Ovary (tissue), 9 donors: Measurements from ENCODE around the gene GNAI2. TPM values are rescaled to one million over a fixed set of nuclear protein-coding genes. Genes with fewer than 3 reads are reported as not detected.

ENCODE experiments used
- DNase-seq, 5 donors: peaks; one replicate each; pipeline ENCODE4 v3.0.0-alpha.2; 2019 to 2020
- H3K27ac ChIP-seq, 2 donors: fragments of 200-600 bp; one replicate each; pipeline versions ENCODE4 v1.5.1 to v1.8.0; 2019 to 2022
- H3K27me3 ChIP-seq: fragments of 200-600 bp; one replicate; pipeline ENCODE4 v1.8.0; 2022
- H3K36me3 ChIP-seq: fragments of 200-600 bp; sonication (generic); one replicate; pipeline ENCODE4 v1.5.1; 2019
- H3K4me1 ChIP-seq: one replicate; pipeline ENCODE4 v1.8.1; 2013; ENCODE audit warnings: mild to moderate bottlenecking, moderate library complexity; ENCODE audit not compliant: insufficient read depth
- H3K4me3 ChIP-seq: fragments of 200-600 bp; sonication (generic); one replicate; pipeline ENCODE4 v1.5.1; 2017
- H3K9me3 ChIP-seq, 2 donors: fragments of 200-600 bp in 1 of 2; sonication (generic) in 1 of 2; one replicate each; pipeline versions ENCODE4 v1.5.1 to v1.8.1; 2013 to 2019; ENCODE audit warnings: mild to moderate bottlenecking in 1 of 2, moderate library complexity in 1 of 2
- CTCF ChIP-seq, 3 donors: fragments of 450-650 bp in 2 of 3; fragments of 200-600 bp in 1 of 3; IDR thresholded peaks; one replicate each; pipeline versions ENCODE4 v1.5.1 to v1.8.0; 2016 to 2022; ENCODE audit warnings: antibody characterized with exemption in 3 of 3, mild to moderate bottlenecking in 1 of 3
- EP300 ChIP-seq: sonication (generic); formaldehyde crosslinking; IDR thresholded peaks from one replicate; pipeline ENCODE4 v1.6.1; 2017; ENCODE audit warnings: antibody characterized with exemption
- POLR2A ChIP-seq: fragments of 450-650 bp; IDR thresholded peaks from one replicate; pipeline ENCODE4 v1.6.1; 2017; ENCODE audit warnings: antibody characterized with exemption, mild to moderate bottlenecking, moderate library complexity
- WGBS, 3 donors: extraction: QIAGEN DNeasy Blood & Tissue Kit in 1 of 3; methylation state at CpG; one replicate each; pipeline versions ENCODE4 v1.1.5 to v1.1.7; 2013 to 2017; 5-methylcytosine and 5-hydroxymethylcytosine counted together
- intact Hi-C, 4 donors: fragments of 100-400 bp; cut with DNase I; formaldehyde crosslinking; loops; one replicate each; pipeline versions ENCODE4 v1.11.0 to v1.15.1; 2022 to 2023
- polyA plus RNA-seq, 2 donors: library from polyadenylated mRNA; stranded (reverse); fragments of 200-250 nt in 1 of 2; fragments of 350-450 nt in 1 of 2; fragmentation: Illumina TruSeq in 1 of 2; extraction: RNeasy Lipid Tissue Mini Kit (QIAGEN cat#74804) in 1 of 2; gene quantifications; one replicate each; pipeline ENCODE4 v1.2.3, GENCODE V29; 2013 to 2014
- total RNA-seq, 7 donors: library from RNA; depleted of rRNA in 2 of 7; stranded (reverse); fragments of >200 nt in 2 of 7; fragmentation: NEBNext Ultra II Directional in 3 of 7; extraction: Animal tissue kit (Norgen Biotek cat#: 25700) in 3 of 7; gene quantifications; one replicate each; pipeline versions ENCODE4 v1.1.0 to v1.2.4, GENCODE V29; 2016 to 2023
- donor health status: DM: no; HTN: no; CAD: no; lungs with moderate emphysema.
- donor health status: DM: no; HTN: no; CAD: no.
- donor health status: Bipolar disorder and iron deficiency.
- donor health status: DM: yes; HTN: yes; CAD: no.
- donor health status: DM: no; HTN: no; CAD: no.
- donor health status: DM: yes; HTN: yes; CAD: no.

The GNAI2 gene
- total and polyA plus RNA-seq, 9 donors: 72.3 to 309 (median 212) TPM

GRCh38 chr3:50237133-50237651, 1.2 kb downstream of the GNAI2 start:
- H3K4me3 ChIP-seq: peak overlapping the region; percentile 69
- peak in 1 of 5 donors; percentile 60 for DNase-seq
- intact Hi-C loops: no loop called here
- H3K4me1 ChIP-seq: peaks cover 12% of the 10 kb centered on the region
- 0 to 3% (median 1%) methylated on average over 7 of the region's 7 CpGs for whole genome bisulfite sequencing, 3 donors
- H3K27ac ChIP-seq: peak overlapping the region; percentile 71 to 80
- no peaks in the 10 kb centered on the region for H3K36me3 ChIP-seq
- H3K27me3 ChIP-seq: no peaks in the 10 kb centered on the region
- H3K9me3 ChIP-seq: no peaks in the 10 kb centered on the region
- no peak for TF ChIP-seq POLR2A
- TF ChIP-seq CTCF (IDR thresholded peaks at IDR 0.05): no peak
- TF ChIP-seq EP300: no peak

- intact Hi-C loops: no loop called here
- Histone ChIP-seq H3K4me3 (peak overlapping the region; percentile 69), H3K27me3 (no peaks in the 10 kb centered on the region), H3K9me3 (no peaks in the 10 kb centered on the region), H3K4me1 (peaks cover 14% of the 10 kb centered on the region), H3K36me3 (no peaks in the 10 kb centered on the region), H3K27ac (peak overlapping the region; percentile 71 to 80)
- WGBS, 3 donors: 0 to 1% (median 0%) methylated on average over 28 to 31 of the region's 31 CpGs
- TF ChIP-seq POLR2A: no peak
- TF ChIP-seq CTCF (IDR thresholded peaks at IDR 0.05): no peak
- TF ChIP-seq EP300: no peak
- peak; percentile 71 to 85 (median 74) for DNase-seq
Measured at GRCh38 chr3:50237754-50238548, 1.9 kb downstream of the GNAI2 start.

GRCh38 chr3:50238549-50239026, 2.6 kb downstream of the GNAI2 start:
- WGBS, 3 donors: 59 to 68% (median 63%) methylated on average over 6 to 7 of the region's 7 CpGs
- Histone ChIP-seq H3K4me3 (peak overlapping the region; percentile 69), H3K27me3 (no peaks in the 10 kb centered on the region), H3K36me3 (no peaks in the 10 kb centered on the region), H3K9me3 (no peaks in the 10 kb centered on the region), H3K27ac (peak overlapping the region; percentile 71 to 80), H3K4me1 (peaks cover 14% of the 10 kb centered on the region)
- intact Hi-C loops: no loop called here
- TF ChIP-seq EP300 (no peak), POLR2A (no peak), CTCF (IDR thresholded peaks at IDR 0.05) (no peak)
- peak in 4 of 5 donors; percentile 66 to 68 (median 66) for DNase-seq

- H3K27ac ChIP-seq: no peak overlapping the region
- H3K9me3 ChIP-seq: no peaks in the 10 kb centered on the region
- DNase-seq: no peak
- no peak overlapping the region for H3K4me3 ChIP-seq
- H3K4me1 ChIP-seq: peaks cover 14% of the 10 kb centered on the region
- WGBS, 3 donors: 72 to 78% (median 73%) methylated on average over 4 of the region's 4 CpGs
- intact Hi-C loops: no loop called here
- H3K36me3 ChIP-seq: no peaks in the 10 kb centered on the region
- H3K27me3 ChIP-seq: no peaks in the 10 kb centered on the region
- TF ChIP-seq POLR2A: no peak
- TF ChIP-seq CTCF (IDR thresholded peaks at IDR 0.05): no peak
- no peak for TF ChIP-seq EP300
Measured at GRCh38 chr3:50239649-50240048, 3.6 kb downstream of the GNAI2 start.
